Ovary (tissue), 3 donors: Measurements from ENCODE around the gene ESAM.

Source experiments
- CTCF ChIP-seq, 3 donors: fragments of 450-650 bp in 2 of 3; fragments of 200-600 bp in 1 of 3; IDR thresholded peaks; one replicate each; pipeline versions ENCODE4 v1.5.1 to v1.8.0; 2016 to 2022; ENCODE audit warnings: antibody characterized with exemption in 3 of 3, mild to moderate bottlenecking in 1 of 3
- EP300 ChIP-seq: sonication (generic); formaldehyde crosslinking; IDR thresholded peaks from one replicate; pipeline ENCODE4 v1.6.1; 2017; ENCODE audit warnings: antibody characterized with exemption
- POLR2A ChIP-seq: fragments of 450-650 bp; IDR thresholded peaks from one replicate; pipeline ENCODE4 v1.6.1; 2017; ENCODE audit warnings: antibody characterized with exemption, mild to moderate bottlenecking, moderate library complexity
- donor health status: DM: no; HTN: no; CAD: no.

- no peak for TF ChIP-seq CTCF (IDR thresholded peaks at IDR 0.05)
- no peak for TF ChIP-seq POLR2A
- TF ChIP-seq EP300, result no peak
Measured at GRCh38 chr11:124807660-124808270, 45.7 kb upstream of the ESAM start.
